Loucy (cell line): ENCODE data around the gene ACSF3.

Experiments used
- H2AFZ ChIP-seq: fragments of 200-600 bp; sonication (generic); 2 replicates; pipeline ENCODE4 v1.6.0; 2016; ENCODE audit warnings: antibody characterized with exemption, mild to moderate bottlenecking, low read length, moderate library complexity
- H3F3A ChIP-seq: fragments of 200-600 bp; 2 replicates; pipeline ENCODE4 v1.6.0; 2016; ENCODE audit warnings: antibody characterized with exemption, low read depth, mild to moderate bottlenecking
- H3K27me3 ChIP-seq: fragments of 200-600 bp; sonication (generic); 2 replicates; pipeline ENCODE4 v1.6.1; 2014; ENCODE audit warnings: low read length, mild to moderate bottlenecking; ENCODE audit not compliant: insufficient read depth, poor library complexity, severe bottlenecking
- H3K36me3 ChIP-seq: fragments of 200-600 bp; sonication (generic); 2 replicates; pipeline ENCODE4 v1.6.1; 2016; ENCODE audit warnings: low read length; ENCODE audit not compliant: insufficient read depth
- H3K4me1 ChIP-seq: fragments of 200-600 bp; sonication (generic); 2 replicates; pipeline ENCODE4 v1.5.1; 2014; ENCODE audit warnings: low read length, mild to moderate bottlenecking; ENCODE audit not compliant: insufficient read depth, poor library complexity, severe bottlenecking
- H3K4me2 ChIP-seq: fragments of 200-600 bp; sonication (generic); 2 replicates; pipeline ENCODE4 v1.6.0; 2014; ENCODE audit warnings: antibody characterized with exemption, low read length, low read depth, mild to moderate bottlenecking; ENCODE audit not compliant: poor library complexity, severe bottlenecking
- H3K4me3 ChIP-seq: fragments of 200-600 bp; sonication (generic); 2 replicates; pipeline ENCODE4 v1.5.1; 2014; ENCODE audit warnings: low read length, mild to moderate bottlenecking, mixed read lengths; ENCODE audit not compliant: poor library complexity, severe bottlenecking
- H3K79me2 ChIP-seq: fragments of 200-600 bp; sonication (generic); 2 replicates; pipeline ENCODE4 v1.6.1; 2014; ENCODE audit warnings: low read length; ENCODE audit not compliant: insufficient read depth
- H3K9ac ChIP-seq: fragments of 200-600 bp; sonication (generic); 2 replicates; pipeline ENCODE4 v1.6.0; 2014; ENCODE audit warnings: mild to moderate bottlenecking, low read depth, low read length, moderate library complexity; ENCODE audit not compliant: poor library complexity, severe bottlenecking
- H3K9me2 ChIP-seq: fragments of 200-600 bp; sonication (generic); replicated peaks from 2 replicates; pipeline ENCODE4 v1.6.1; 2016; ENCODE audit warnings: low read depth, low read length, mixed read lengths
- H3K9me3 ChIP-seq: fragments of 200-600 bp; sonication (generic); 2 replicates; pipeline ENCODE4 v1.6.1; 2014; ENCODE audit warnings: mild to moderate bottlenecking, antibody characterized with exemption, low read length, low read depth; ENCODE audit not compliant: insufficient read depth
- H4K20me1 ChIP-seq: fragments of 200-600 bp; sonication (generic); 2 replicates; pipeline ENCODE4 v1.6.0; 2014; ENCODE audit warnings: antibody characterized with exemption, low read length, mild to moderate bottlenecking; ENCODE audit not compliant: insufficient read depth, poor library complexity, severe bottlenecking
- CTCF ChIP-seq: fragments of 200-600 bp; sonication (generic); conservative IDR thresholded peaks from 2 replicates; pipeline ENCODE4 v1.5.1; 2014; ENCODE audit warnings: mild to moderate bottlenecking, antibody characterized with exemption, low read length
- EZH2phosphoT487 ChIP-seq: fragments of 200-600 bp; IDR thresholded peaks from 2 replicates; pipeline ENCODE4 v1.6.1; 2018; ENCODE audit warnings: antibody characterized with exemption, mild to moderate bottlenecking, moderate library complexity, borderline replicate concordance

The ACSF3 gene

DNA sequence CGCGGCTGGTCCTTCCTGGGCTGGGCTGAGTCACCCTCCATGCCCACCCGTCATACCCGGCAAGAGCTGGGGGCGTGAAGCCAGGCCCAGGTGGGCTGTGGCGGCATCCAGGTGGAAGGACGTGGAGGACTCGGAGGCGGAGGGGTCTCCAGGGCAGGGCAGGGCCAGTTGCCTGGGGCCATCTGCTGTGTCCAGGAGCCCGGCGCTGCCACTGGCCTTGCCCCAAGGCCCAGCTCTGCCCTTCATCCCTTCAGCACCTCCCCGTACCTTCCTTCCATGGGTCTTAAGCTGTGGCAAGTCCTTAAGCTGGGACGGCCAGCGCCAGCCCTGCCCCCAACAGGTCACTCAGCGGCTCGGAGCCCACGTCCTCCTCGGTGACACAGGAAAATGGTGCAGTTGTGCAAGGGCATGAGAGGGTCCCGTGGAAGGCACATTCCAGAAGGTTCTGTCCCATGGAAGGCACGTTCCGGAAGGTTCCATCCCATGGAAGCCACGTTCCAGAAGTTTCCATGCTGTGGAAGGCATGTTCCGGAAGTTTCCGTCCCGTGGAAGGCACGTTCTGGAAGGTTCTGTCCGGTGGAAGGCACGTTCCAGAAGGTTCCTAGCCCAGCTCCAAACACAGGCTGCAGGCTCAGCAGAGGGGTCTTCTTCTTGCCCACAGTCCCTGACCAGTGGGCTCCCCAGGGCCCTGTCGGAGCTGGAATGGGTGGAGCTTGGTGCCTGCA, 67.5 kb downstream of the ACSF3 start:
- no peaks in the 10 kb centered on the region for H4K20me1 ChIP-seq
- no peaks in the 10 kb centered on the region for H3K9me2 ChIP-seq
- H3K27me3 ChIP-seq = no peaks in the 10 kb centered on the region
- TF ChIP-seq EZH2phosphoT487 (no peak), CTCF (no peak)
- no peak overlapping the region for H3K4me2 ChIP-seq
- no peaks in the 10 kb centered on the region for H3K36me3 ChIP-seq
- no peak overlapping the region for H3K9ac ChIP-seq
- H3K4me3 ChIP-seq = no peak overlapping the region
- H2AFZ ChIP-seq = no peak overlapping the region
- H3K9me3 ChIP-seq = no peaks in the 10 kb centered on the region
- no peaks in the 10 kb centered on the region for H3K79me2 ChIP-seq
- no peaks in the 10 kb centered on the region for H3K4me1 ChIP-seq
- H3F3A ChIP-seq = peaks cover 3% of the 10 kb centered on the region; the same call in 1 of the 2 replicates

DNA sequence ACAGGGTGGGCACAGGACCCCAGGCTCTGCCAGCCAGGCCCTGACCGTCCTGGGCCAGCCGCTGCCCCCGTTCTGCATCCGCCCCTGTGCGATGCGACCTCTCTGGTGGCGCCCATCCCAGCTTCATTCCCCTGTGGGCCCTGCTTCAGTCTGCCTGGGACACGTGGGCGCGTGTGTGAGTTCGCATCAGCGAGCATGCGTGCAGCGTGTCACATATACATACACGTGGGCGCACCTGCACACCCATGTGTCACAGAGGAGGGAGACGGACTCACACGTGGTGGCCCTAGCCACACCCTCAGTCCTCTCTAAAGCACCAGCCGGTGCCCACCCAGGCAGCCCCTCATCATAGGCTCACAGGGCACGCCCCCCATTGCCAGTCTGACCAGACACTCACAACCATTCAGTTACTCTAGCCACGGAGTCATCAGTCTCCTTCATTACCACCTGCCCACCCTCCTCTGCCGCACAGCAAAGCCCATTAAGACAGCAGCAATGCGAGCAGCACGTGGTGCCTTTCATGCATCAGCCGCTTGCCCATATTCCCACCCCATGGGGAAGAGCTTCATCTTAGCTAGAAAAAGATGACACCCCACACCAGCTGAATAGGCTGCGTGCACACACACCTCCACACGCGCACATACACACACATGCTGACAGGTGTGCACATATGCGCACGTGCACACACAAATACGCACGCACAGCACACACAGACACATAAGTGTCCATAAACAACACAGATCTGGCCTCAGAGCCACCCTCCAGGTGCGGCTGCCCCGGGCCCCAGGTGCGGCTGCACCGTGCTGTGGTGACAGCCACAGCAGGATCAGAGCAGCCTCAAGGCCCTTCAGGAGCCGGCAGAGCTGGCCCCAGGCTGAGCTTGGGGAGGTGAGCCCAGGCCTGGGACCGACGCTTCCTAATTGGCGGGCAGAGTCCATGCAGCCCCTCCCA, 68.4 kb downstream of the ACSF3 start:
- no peak for TF ChIP-seq EZH2phosphoT487
- TF ChIP-seq CTCF = no peak
- no peaks in the 10 kb centered on the region for H3K9me2 ChIP-seq
- peaks cover 2% of the 10 kb centered on the region for H3K4me1 ChIP-seq

DNA sequence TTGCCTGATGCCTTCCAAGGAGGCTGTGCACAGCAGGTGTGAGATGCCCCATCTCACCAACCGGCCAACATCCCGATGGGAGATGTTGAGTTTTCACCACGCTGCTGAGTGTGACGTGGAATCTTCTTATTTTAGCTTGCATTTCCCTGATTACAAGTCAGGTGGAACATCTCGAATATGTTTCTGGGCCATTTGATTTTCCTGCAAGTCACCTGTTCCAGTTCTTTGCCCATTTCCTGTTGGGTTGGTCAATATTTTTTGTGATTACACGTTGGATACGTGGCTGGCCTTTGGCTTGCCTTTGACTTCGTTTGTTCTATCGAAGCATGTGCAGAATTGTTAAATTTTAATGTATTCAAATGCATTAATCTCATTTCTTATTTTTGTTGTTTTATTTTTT, 69.6 kb downstream of the ACSF3 start:
- no peaks in the 10 kb centered on the region for H3F3A ChIP-seq
- no peak overlapping the region for H2AFZ ChIP-seq
- H4K20me1 ChIP-seq = no peaks in the 10 kb centered on the region
- no peak overlapping the region for H3K4me2 ChIP-seq
- H3K4me3 ChIP-seq = no peak overlapping the region
- no peaks in the 10 kb centered on the region for H3K79me2 ChIP-seq
- peaks cover 5% of the 10 kb centered on the region for H3K4me1 ChIP-seq
- H3K27me3 ChIP-seq = no peaks in the 10 kb centered on the region
- H3K9me3 ChIP-seq = no peaks in the 10 kb centered on the region
- no peak overlapping the region for H3K9ac ChIP-seq
- TF ChIP-seq CTCF (no peak), EZH2phosphoT487 (no peak)
- H3K36me3 ChIP-seq = no peaks in the 10 kb centered on the region
- no peaks in the 10 kb centered on the region for H3K9me2 ChIP-seq

More for the DNA sequence above, 68.4 kb downstream of the ACSF3 start:
- Histone ChIP-seq H3K79me2 (no peaks in the 10 kb centered on the region), H3K9me3 (no peaks in the 10 kb centered on the region), H3K36me3 (no peaks in the 10 kb centered on the region), H3K4me2 (no peak overlapping the region), H3K9ac (no peak overlapping the region), H2AFZ (no peak overlapping the region), H3K4me3 (no peak overlapping the region), H4K20me1 (no peaks in the 10 kb centered on the region), H3F3A (peaks cover 3% of the 10 kb centered on the region; the same call in 1 of the 2 replicates), H3K27me3 (no peaks in the 10 kb centered on the region)
